ENCODE measurements around the gene EFHD2.
A peak's percentile ranks its signal among the peaks of the same experiment; 100 is the strongest.
"Not testable (repeated sequence)": the region's sequence is repeated elsewhere in the genome, so short reads cannot be mapped to it uniquely, and the experiment has no call there.

The EFHD2 gene

DNA sequence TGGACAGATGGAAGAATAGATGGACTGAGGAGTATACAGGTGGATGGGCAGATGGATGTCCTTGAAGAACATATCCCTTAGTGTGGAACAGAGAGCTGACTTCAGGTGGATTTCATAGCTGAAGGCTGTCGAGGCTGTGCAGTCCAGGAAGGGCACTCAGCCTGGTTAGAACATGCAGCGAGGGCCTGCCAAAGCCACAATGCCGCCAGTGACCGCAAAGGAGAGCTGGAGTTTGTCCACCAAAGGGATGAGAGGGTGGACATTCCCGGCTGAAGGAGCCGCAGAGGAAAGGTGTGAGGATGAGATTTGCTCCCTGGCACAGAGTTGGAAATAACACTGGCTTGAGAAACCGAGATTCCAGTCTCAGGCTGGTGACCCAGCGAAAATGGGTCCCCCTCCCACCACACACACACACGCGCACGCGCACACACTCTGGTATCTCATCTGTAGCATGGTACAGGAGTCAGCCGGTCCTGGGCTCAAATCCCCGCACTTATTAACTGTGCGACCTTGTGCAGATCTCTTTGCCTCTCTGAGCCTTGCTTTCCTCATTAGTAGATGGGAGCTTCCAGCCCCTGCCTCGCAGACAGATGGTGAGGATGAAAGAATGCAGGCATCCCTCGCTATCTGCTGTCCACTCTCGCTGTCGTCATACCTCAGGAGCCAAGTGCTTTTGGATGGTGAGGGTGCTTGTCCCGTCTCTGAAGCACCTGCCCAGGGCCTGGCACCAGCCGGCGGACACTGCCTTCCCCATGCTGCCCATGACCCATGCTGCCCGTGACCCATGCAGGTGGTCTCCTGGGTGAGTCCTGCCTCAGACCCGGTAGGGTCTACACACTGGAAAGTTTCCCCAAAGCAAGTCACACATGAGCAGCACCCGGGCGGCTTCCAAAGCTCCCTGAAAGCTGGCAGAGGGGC, 26.8 kb upstream of the EFHD2 start:
- no peak overlapping the region for H3K9ac ChIP-seq (ENCODE audit: insufficient read length, low read depth)
- TF ChIP-seq SUZ12 (IDR thresholded peaks at IDR 0.05; ENCODE audit: extremely low read depth, insufficient read depth, insufficient read length) (no peak), ZNF274 (IDR thresholded peaks at IDR 0.05; ENCODE audit: low read depth, low read length) (no peak), YY1 (IDR thresholded peaks at IDR 0.05; ENCODE audit: insufficient read depth, insufficient read length) (no peak)
- no peak overlapping the region for H3K4me3 ChIP-seq (ENCODE audit: insufficient read length, low read depth)
- H3K4me1 ChIP-seq (ENCODE audit: insufficient read depth, insufficient read length) = peaks cover 12% of the 10 kb centered on the region
- H3K36me3 ChIP-seq (ENCODE audit: insufficient read depth, insufficient read length, low read length) = no peaks in the 10 kb centered on the region
- peaks cover 65% of the 10 kb centered on the region for H3K27me3 ChIP-seq (ENCODE audit: insufficient read depth, insufficient read length)
- DNase-seq (ENCODE audit: low read depth, low spot score) = no peak
- no peaks in the 10 kb centered on the region for H3K9me3 ChIP-seq (ENCODE audit: insufficient read depth, low read length)

DNA sequence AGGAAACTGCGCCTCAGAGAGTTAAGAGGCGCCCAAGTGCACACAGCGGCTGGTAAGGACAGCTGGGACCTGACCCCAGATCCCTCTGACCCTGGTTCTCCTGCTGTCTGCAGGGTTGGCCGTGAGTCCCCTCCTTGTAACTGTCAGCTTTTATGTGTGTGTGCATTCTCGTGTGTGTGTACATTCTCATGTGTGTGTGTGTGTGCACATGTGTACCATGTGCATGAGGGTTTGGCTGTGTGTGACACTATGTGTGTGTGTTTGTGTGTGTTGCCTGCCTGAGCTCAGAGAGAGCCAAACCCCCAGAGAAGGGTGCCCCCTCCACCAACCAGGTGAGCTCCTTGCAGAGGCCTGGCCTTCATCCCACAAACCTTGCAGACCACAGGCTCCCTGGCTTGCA, 25.9 kb upstream of the EFHD2 start:
- Histone ChIP-seq H3K4me3 (ENCODE audit: insufficient read length, low read depth) (no peak overlapping the region), H3K27me3 (ENCODE audit: insufficient read depth, insufficient read length) (peaks cover 65% of the 10 kb centered on the region), H3K36me3 (ENCODE audit: insufficient read depth, insufficient read length, low read length) (no peaks in the 10 kb centered on the region), H3K9ac (ENCODE audit: insufficient read length, low read depth) (peak overlapping the region; percentile 16), H3K9me3 (ENCODE audit: insufficient read depth, low read length) (no peaks in the 10 kb centered on the region), H3K4me1 (ENCODE audit: insufficient read depth, insufficient read length) (peaks cover 12% of the 10 kb centered on the region)
- no peak for DNase-seq (ENCODE audit: low read depth, low spot score)
- TF ChIP-seq YY1 (IDR thresholded peaks at IDR 0.05; ENCODE audit: insufficient read depth, insufficient read length) (no peak), ZNF274 (IDR thresholded peaks at IDR 0.05; ENCODE audit: low read depth, low read length) (no peak), SUZ12 (IDR thresholded peaks at IDR 0.05; ENCODE audit: extremely low read depth, insufficient read depth, insufficient read length) (no peak)

DNA sequence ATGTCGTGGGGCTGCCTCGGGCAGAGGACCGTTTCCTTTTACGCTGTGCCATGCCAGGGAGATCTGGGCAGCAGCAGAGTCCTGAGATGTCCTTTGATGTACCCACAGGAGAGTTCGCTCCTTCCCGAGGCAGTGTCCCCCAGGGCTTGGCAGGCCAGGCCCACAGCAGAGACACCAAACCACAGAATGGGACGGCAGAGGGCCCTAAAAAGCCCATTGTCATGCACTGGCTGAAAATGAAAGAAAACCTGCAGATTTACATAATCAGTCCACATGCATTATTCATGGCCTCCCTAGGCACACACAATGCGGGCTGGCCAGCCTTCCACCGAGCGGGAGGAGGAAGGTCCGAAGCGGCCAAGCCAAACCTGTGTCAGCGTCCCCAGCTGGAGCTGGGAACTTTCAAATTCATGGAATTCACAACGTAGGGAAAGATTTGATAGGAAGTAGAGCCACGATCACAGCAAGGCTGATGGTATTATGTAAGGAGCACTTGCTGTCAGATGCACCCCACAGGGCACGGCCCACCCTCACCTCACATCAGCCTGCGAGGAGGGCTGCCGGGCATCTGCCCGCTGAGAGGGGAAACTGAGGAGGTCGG, 25.3 kb upstream of the EFHD2 start:
- Histone ChIP-seq H3K4me3 (ENCODE audit: insufficient read length, low read depth) (peak overlapping the region; percentile 9), H3K9ac (ENCODE audit: insufficient read length, low read depth) (peak overlapping the region; percentile 24), H3K36me3 (ENCODE audit: insufficient read depth, insufficient read length, low read length) (no peaks in the 10 kb centered on the region), H3K27me3 (ENCODE audit: insufficient read depth, insufficient read length) (peaks cover 65% of the 10 kb centered on the region), H3K9me3 (ENCODE audit: insufficient read depth, low read length) (no peaks in the 10 kb centered on the region), H3K4me1 (ENCODE audit: insufficient read depth, insufficient read length) (peaks cover 12% of the 10 kb centered on the region)
- no peak for TF ChIP-seq SUZ12 (IDR thresholded peaks at IDR 0.05; ENCODE audit: extremely low read depth, insufficient read depth, insufficient read length)
- no peak for TF ChIP-seq ZNF274 (IDR thresholded peaks at IDR 0.05; ENCODE audit: low read depth, low read length)
- no peak for TF ChIP-seq YY1 (IDR thresholded peaks at IDR 0.05; ENCODE audit: insufficient read depth, insufficient read length)
- DNase-seq (ENCODE audit: low read depth, low spot score) = peak; percentile 73

DNA sequence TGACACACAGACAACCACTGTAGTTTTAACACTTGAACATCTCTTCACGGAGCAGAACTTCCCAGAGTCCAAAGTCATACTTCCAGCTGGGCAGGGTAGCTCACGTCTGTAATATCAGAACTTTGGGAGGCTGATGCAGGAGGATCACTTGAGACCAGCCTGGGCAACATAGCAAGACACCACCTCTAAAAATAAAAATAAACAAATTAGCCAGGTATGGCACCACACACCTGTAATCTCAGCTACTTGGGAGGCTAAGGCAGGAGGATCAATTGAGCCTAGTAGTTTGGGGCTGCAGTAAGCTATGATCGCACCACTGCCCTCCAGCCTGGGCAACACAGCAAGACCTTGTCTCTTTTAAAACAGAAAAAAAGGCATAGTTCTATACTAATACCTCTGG, 24.3 kb upstream of the EFHD2 start:
- Histone ChIP-seq H3K4me1 (ENCODE audit: insufficient read depth, insufficient read length) (peaks cover 9% of the 10 kb centered on the region), H3K36me3 (ENCODE audit: insufficient read depth, insufficient read length, low read length) (no peaks in the 10 kb centered on the region), H3K4me3 (ENCODE audit: insufficient read length, low read depth) (no peak overlapping the region), H3K9me3 (ENCODE audit: insufficient read depth, low read length) (no peaks in the 10 kb centered on the region), H3K9ac (ENCODE audit: insufficient read length, low read depth) (no peak overlapping the region), H3K27me3 (ENCODE audit: insufficient read depth, insufficient read length) (peaks cover 58% of the 10 kb centered on the region)
- no peak for DNase-seq (ENCODE audit: low read depth, low spot score)
- TF ChIP-seq SUZ12 (IDR thresholded peaks at IDR 0.05; ENCODE audit: extremely low read depth, insufficient read depth, insufficient read length) (no peak), ZNF274 (IDR thresholded peaks at IDR 0.05; ENCODE audit: low read depth, low read length) (no peak), YY1 (IDR thresholded peaks at IDR 0.05; ENCODE audit: insufficient read depth, insufficient read length) (no peak)

DNA sequence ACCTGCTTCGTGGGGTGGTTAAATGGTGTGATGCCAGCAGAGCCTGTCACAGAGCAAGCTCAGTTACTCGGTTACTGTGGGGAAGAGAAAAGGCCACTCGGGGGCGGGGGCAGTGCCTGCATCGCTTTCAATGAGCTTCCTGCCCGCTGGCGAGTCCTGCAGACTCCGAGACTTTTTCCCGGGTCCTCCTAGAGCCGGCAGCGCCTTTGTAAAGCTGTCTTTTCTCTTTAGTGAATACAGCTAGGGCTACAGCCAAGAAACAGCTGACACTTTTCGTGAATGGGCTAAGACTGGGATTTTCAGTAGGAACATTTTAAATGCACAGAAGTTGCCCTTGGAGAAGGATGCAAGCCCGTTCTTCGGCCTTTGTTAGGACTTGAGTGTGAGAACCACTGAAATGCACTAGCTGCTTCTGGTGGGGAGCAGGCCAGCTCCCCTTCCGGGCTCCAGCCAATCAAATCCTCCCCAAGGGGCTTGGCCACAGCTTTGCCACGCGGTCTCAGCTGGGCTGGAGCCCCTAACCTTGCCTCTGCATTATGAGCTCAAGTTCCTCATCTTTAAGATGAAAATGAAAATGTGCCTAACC, 23.4 kb upstream of the EFHD2 start:
- TF ChIP-seq YY1 (IDR thresholded peaks at IDR 0.05; ENCODE audit: insufficient read depth, insufficient read length) (no peak), ZNF274 (IDR thresholded peaks at IDR 0.05; ENCODE audit: low read depth, low read length) (no peak), SUZ12 (IDR thresholded peaks at IDR 0.05; ENCODE audit: extremely low read depth, insufficient read depth, insufficient read length) (no peak)
- H3K4me1 ChIP-seq (ENCODE audit: insufficient read depth, insufficient read length) = peaks cover 12% of the 10 kb centered on the region
- H3K9ac ChIP-seq (ENCODE audit: insufficient read length, low read depth) = peak overlapping the region; percentile 6
- no peak overlapping the region for H3K4me3 ChIP-seq (ENCODE audit: insufficient read length, low read depth)
- H3K9me3 ChIP-seq (ENCODE audit: insufficient read depth, low read length) = no peaks in the 10 kb centered on the region
- no peak for DNase-seq (ENCODE audit: low read depth, low spot score)
- no peaks in the 10 kb centered on the region for H3K36me3 ChIP-seq (ENCODE audit: insufficient read depth, insufficient read length, low read length)
- H3K27me3 ChIP-seq (ENCODE audit: insufficient read depth, insufficient read length) = peaks cover 50% of the 10 kb centered on the region

DNA sequence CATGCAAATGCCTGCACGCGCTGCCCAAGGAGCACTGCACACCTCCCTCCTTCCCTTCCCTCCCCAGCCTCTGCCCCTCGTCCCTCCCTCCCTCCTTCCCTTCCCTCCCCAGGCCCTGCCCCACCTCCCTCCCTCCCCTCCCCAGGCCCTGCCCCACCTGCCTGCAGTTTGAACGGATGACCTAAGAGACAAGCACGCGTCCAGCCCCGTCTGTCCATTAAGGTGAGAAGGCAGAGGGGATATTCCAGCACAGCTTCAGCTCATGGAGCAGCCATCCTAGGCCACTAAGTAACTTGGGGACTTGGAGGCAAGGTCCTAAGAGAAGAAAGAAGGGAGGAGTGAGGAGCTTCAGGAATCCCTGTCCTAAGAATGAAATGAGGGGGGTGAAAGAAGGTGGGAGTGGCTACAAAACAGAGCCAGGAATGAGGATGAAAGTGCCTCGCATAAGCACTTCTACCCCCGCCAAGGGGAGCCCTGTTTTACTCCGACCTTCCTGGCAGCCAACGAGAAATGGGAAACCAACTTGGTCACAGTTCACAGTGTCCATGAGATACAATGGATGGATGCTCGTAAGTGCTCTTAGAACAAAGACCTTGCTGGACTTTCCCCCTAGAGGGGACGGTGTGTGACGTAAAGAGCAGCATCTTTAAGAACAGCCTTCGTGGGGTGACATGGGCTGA, 21.3 kb upstream of the EFHD2 start:
- Histone ChIP-seq H3K9ac (ENCODE audit: insufficient read length, low read depth) (no peak overlapping the region), H3K9me3 (ENCODE audit: insufficient read depth, low read length) (no peaks in the 10 kb centered on the region), H3K27me3 (ENCODE audit: insufficient read depth, insufficient read length) (peaks cover 29% of the 10 kb centered on the region), H3K4me3 (ENCODE audit: insufficient read length, low read depth) (peak overlapping the region; percentile 8), H3K36me3 (ENCODE audit: insufficient read depth, insufficient read length, low read length) (no peaks in the 10 kb centered on the region), H3K4me1 (ENCODE audit: insufficient read depth, insufficient read length) (peaks cover 10% of the 10 kb centered on the region)
- TF ChIP-seq YY1 (IDR thresholded peaks at IDR 0.05; ENCODE audit: insufficient read depth, insufficient read length) (no peak), ZNF274 (IDR thresholded peaks at IDR 0.05; ENCODE audit: low read depth, low read length) (no peak), SUZ12 (IDR thresholded peaks at IDR 0.05; ENCODE audit: extremely low read depth, insufficient read depth, insufficient read length) (no peak)
- DNase-seq (ENCODE audit: low read depth, low spot score) = no peak

DNA sequence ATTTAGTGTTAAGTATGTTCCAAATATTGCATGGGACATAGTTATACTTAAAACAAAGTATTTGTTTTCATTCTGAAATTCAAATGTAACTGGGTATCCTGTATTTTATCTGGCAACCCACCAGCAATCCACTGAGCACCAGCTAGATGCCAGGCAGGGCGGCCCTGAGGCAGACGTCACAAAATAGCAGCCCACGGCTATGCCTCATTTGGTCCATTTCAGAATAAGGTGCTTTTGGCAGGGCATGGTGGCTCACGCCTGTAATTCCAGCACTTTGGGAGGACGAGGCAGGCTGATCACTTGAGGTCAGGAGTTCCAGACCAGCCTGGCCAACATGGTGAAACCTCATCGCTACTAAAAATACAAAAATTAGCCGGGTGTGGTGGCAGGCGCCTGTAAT, 19.9 kb upstream of the EFHD2 start:
- not testable (repeated sequence) for H3K9ac ChIP-seq (ENCODE audit: insufficient read length, low read depth); H3K4me3 ChIP-seq (ENCODE audit: insufficient read length, low read depth); H3K4me1 ChIP-seq (ENCODE audit: insufficient read depth, insufficient read length); H3K36me3 ChIP-seq (ENCODE audit: insufficient read depth, insufficient read length, low read length); H3K9me3 ChIP-seq (ENCODE audit: insufficient read depth, low read length); DNase-seq (ENCODE audit: low read depth, low spot score)
- peaks cover 21% of the 10 kb centered on the region for H3K27me3 ChIP-seq (ENCODE audit: insufficient read depth, insufficient read length)

Data from NT2/D1 (cell line).